H9 (cell line): Measurements from ENCODE around the gene GGA2. TPM values are rescaled to one million over a fixed set of nuclear protein-coding genes. Genes with fewer than 3 reads are reported as not detected.

Experiments
- DNase-seq: peaks from one replicate; pipeline ENCODE4 v3.0.0-alpha.2; 2017
- H2AFZ ChIP-seq: one replicate; pipeline ENCODE4 v1.6.1; 2013; ENCODE audit warnings: mild to moderate bottlenecking, low read length, control low read depth, moderate library complexity
- H2AK5ac ChIP-seq: 2 replicates; pipeline ENCODE4 v1.6.1; 2013; ENCODE audit warnings: low read length, control low read depth, mixed read lengths; ENCODE audit not compliant: insufficient read length
- H2BK120ac ChIP-seq: one replicate; pipeline ENCODE4 v1.6.1; 2013; ENCODE audit warnings: low read depth, mild to moderate bottlenecking, low read length, control low read depth, inconsistent platforms; ENCODE audit not compliant: poor library complexity, severe bottlenecking
- H2BK12ac ChIP-seq: 2 replicates; pipeline ENCODE4 v1.6.1; 2013; ENCODE audit warnings: low read length, control low read depth, mixed read lengths, low read depth; ENCODE audit not compliant: insufficient read length
- H2BK15ac ChIP-seq: 2 replicates; pipeline ENCODE4 v1.6.1; 2013; ENCODE audit warnings: low read depth, low read length, control low read depth
- H2BK20ac ChIP-seq: one replicate; pipeline ENCODE4 v1.6.1; 2013; ENCODE audit warnings: low read depth, mild to moderate bottlenecking, low read length, control low read depth, inconsistent platforms; ENCODE audit not compliant: poor library complexity, severe bottlenecking
- H2BK5ac ChIP-seq: 2 replicates; pipeline ENCODE4 v1.6.1; 2013; ENCODE audit warnings: low read length, control low read depth, mixed read lengths; ENCODE audit not compliant: insufficient read length
- H3K14ac ChIP-seq: 2 replicates; pipeline ENCODE4 v1.6.1; 2013; ENCODE audit warnings: low read length, control low read depth; ENCODE audit not compliant: insufficient read depth
- H3K18ac ChIP-seq: 2 replicates; pipeline ENCODE4 v1.6.1; 2013; ENCODE audit warnings: low read depth, mild to moderate bottlenecking, mixed read lengths, low read length, control low read depth; ENCODE audit not compliant: insufficient read length
- H3K23ac ChIP-seq: 2 replicates; pipeline ENCODE4 v1.6.1; 2013; ENCODE audit warnings: low read length, control low read depth, mixed read lengths, low read depth; ENCODE audit not compliant: insufficient read length
- H3K23me2 ChIP-seq: 2 replicates; pipeline ENCODE4 v1.6.1; 2013; ENCODE audit warnings: low read depth, mild to moderate bottlenecking, mixed read lengths, low read length, control low read depth; ENCODE audit not compliant: insufficient read length, poor library complexity, severe bottlenecking
- H3K27ac ChIP-seq: 2 replicates; pipeline ENCODE4 v1.5.1; 2013; ENCODE audit warnings: low read length, control low read depth, mixed read lengths, low read depth; ENCODE audit not compliant: insufficient read length
- H3K27me3 ChIP-seq: 2 replicates; pipeline ENCODE4 v1.6.1; 2013; ENCODE audit warnings: low read length, control low read depth, inconsistent platforms; ENCODE audit not compliant: insufficient read depth
- H3K4ac ChIP-seq: 2 replicates; pipeline ENCODE4 v1.6.1; 2013; ENCODE audit warnings: low read depth, mild to moderate bottlenecking, control low read depth, inconsistent platforms, low read length, moderate library complexity
- H3K4me1 ChIP-seq: 2 replicates; pipeline ENCODE4 v1.6.1; 2013; ENCODE audit warnings: low read length, control low read depth, inconsistent platforms; ENCODE audit not compliant: insufficient read depth
- H3K4me2 ChIP-seq: 2 replicates; pipeline ENCODE4 v1.6.1; 2013; ENCODE audit warnings: low read length, control low read depth, mixed read lengths; ENCODE audit not compliant: insufficient read length, insufficient read depth
- H3K56ac ChIP-seq: 2 replicates; pipeline ENCODE4 v1.6.1; 2013; ENCODE audit warnings: low read depth, mild to moderate bottlenecking, mixed read lengths, low read length, control low read depth; ENCODE audit not compliant: insufficient read length
- H3K79me1 ChIP-seq: 2 replicates; pipeline ENCODE4 v1.6.1; 2013; ENCODE audit warnings: low read depth, mild to moderate bottlenecking, moderate library complexity, low read length, control low read depth, inconsistent platforms; ENCODE audit not compliant: insufficient read depth, poor library complexity, severe bottlenecking
- H3K79me2 ChIP-seq: 2 replicates; pipeline ENCODE4 v1.6.1; 2013; ENCODE audit warnings: low read length, control low read depth, inconsistent platforms; ENCODE audit not compliant: insufficient read depth
- H3K9ac ChIP-seq: 2 replicates; pipeline ENCODE4 v1.6.1; 2013; ENCODE audit warnings: low read length, control low read depth, mixed read lengths; ENCODE audit not compliant: insufficient read length; ENCODE audit errors: extremely low read depth
- H3K9me3 ChIP-seq: one replicate; pipeline ENCODE4 v1.6.1; 2013; ENCODE audit warnings: low read depth, low read length, inconsistent platforms; ENCODE audit not compliant: control insufficient read depth
- H3T11ph ChIP-seq: one replicate; pipeline ENCODE4 v1.6.1; 2013; ENCODE audit warnings: mild to moderate bottlenecking, low read length, control low read depth, inconsistent platforms
- H4K20me1 ChIP-seq: one replicate; pipeline ENCODE4 v1.6.1; 2013; ENCODE audit not compliant: control insufficient read depth, insufficient read length, insufficient read depth
- H4K5ac ChIP-seq: 2 replicates; pipeline ENCODE4 v1.6.1; 2013; ENCODE audit warnings: low read depth, mild to moderate bottlenecking, mixed read lengths, low read length, control low read depth; ENCODE audit not compliant: insufficient read length
- H4K8ac ChIP-seq: replicated peaks from 2 replicates; pipeline ENCODE4 v1.6.1; 2013; ENCODE audit warnings: low read length, control low read depth, mixed read lengths, low read depth; ENCODE audit not compliant: insufficient read length
- H4K91ac ChIP-seq: 2 replicates; pipeline ENCODE4 v1.6.1; 2013; ENCODE audit warnings: low read depth, mild to moderate bottlenecking, moderate library complexity, mixed read lengths, low read length, control low read depth; ENCODE audit not compliant: insufficient read length
- H3K27ac Mint-ChIP-seq, 3 experiments: 2 replicates in 2 of 3; 3 replicates in 1 of 3; pipeline ENCODE4 v1.8.0; 2020 to 2021; ENCODE audit warnings: mixed read lengths in 3 of 3, mild to moderate bottlenecking in 1 of 3, moderate library complexity in 1 of 3
- H3K27me3 Mint-ChIP-seq: 2 replicates; pipeline ENCODE4 v1.8.0; 2021; ENCODE audit warnings: low read depth, mild to moderate bottlenecking, moderate library complexity, mixed read lengths
- H3K36me3 Mint-ChIP-seq, 3 experiments: 2 replicates in 2 of 3; 3 replicates in 1 of 3; pipeline ENCODE4 v1.8.0; 2020 to 2021; ENCODE audit warnings: low read depth in 3 of 3, mixed read lengths in 3 of 3; ENCODE audit not compliant: insufficient read depth in 1 of 3
- H3K4me1 Mint-ChIP-seq, 2 experiments: 2 replicates each; pipeline ENCODE4 v1.8.0; 2020; ENCODE audit warnings: mixed read lengths in 2 of 2
- H3K4me3 Mint-ChIP-seq, 2 experiments: 2 replicates in 1 of 2; 3 replicates in 1 of 2; pipeline ENCODE4 v1.8.0; 2020 to 2021; ENCODE audit warnings: mild to moderate bottlenecking in 2 of 2, mixed read lengths in 2 of 2, moderate library complexity in 1 of 2
- H3K9me3 Mint-ChIP-seq, 2 experiments: 2 replicates in 1 of 2; 3 replicates in 1 of 2; pipeline ENCODE4 v1.8.0; 2020; ENCODE audit warnings: mild to moderate bottlenecking in 2 of 2, mixed read lengths in 2 of 2, moderate library complexity in 1 of 2
- CTCF ChIP-seq: fragments of 200-600 bp; sonication (generic); conservative IDR thresholded peaks from 3 replicates; pipeline ENCODE4 v1.8.0; 2021; ENCODE audit warnings: antibody characterized with exemption, mild to moderate bottlenecking
- WGBS: extraction: QIAGEN DNeasy Blood & Tissue Kit; methylation state at CpG from one replicate; pipeline ENCODE4 v1.1.7; 2013; ENCODE audit warnings: missing lambda C conversion rate, low lambda C conversion rate, mixed read lengths; ENCODE audit not compliant: insufficient read length; ENCODE audit errors: extremely low coverage; 5-methylcytosine and 5-hydroxymethylcytosine counted together
- total RNA-seq: library from RNA; stranded (reverse); gene quantifications from 2 replicates; pipeline ENCODE4 v1.2.1, GENCODE V29; 2021

GGA2 gene
- total RNA-seq, 1 experiment from 2014 or later = 143 TPM

- H3K4me1 ChIP-seq = peaks cover 2% of the 10 kb centered on the region; the same call in 1 of the 2 replicates
- peaks cover 11 to 38% (median 35%) of the 10 kb centered on the region in 3 experiments; a peak in 6 of 7 replicates for H3K36me3 Mint-ChIP-seq
- no peak overlapping the region for H2AK5ac ChIP-seq
- H2BK20ac ChIP-seq = no peak overlapping the region
- no peak overlapping the region for H4K5ac ChIP-seq
- H3K4me3 Mint-ChIP-seq = 0 out of 5 replicates have a peak overlapping the region, but pooled peaks of 1 of the 2 experiments have one; percentile 2
- no peak overlapping the region for H4K8ac ChIP-seq
- H3K4ac ChIP-seq = no peak overlapping the region
- peaks cover 14% of the 10 kb centered on the region for H3K23me2 ChIP-seq
- peaks cover 15% of the 10 kb centered on the region for H3K79me1 ChIP-seq
- H3K14ac ChIP-seq = no peak overlapping the region
- no peak overlapping the region for H2BK5ac ChIP-seq
- no peaks in the 10 kb centered on the region for H4K20me1 ChIP-seq
- WGBS = no CpG with 5 or more reads among the region's 7 CpGs
- H3K79me2 ChIP-seq = peaks cover 52% of the 10 kb centered on the region; the same call in 1 of the 2 replicates
- H3K4me2 ChIP-seq = no peak overlapping the region
- H3T11ph ChIP-seq = no peak overlapping the region
- H2BK12ac ChIP-seq = no peak overlapping the region
- H3K27me3 ChIP-seq = no peaks in the 10 kb centered on the region
- H2BK120ac ChIP-seq = no peak overlapping the region
- no peak overlapping the region for H3K27ac ChIP-seq
- peak overlapping the region; percentile 6 to 21 (median 15); a peak in 4 of 7 replicates for H3K27ac Mint-ChIP-seq
- peaks cover 0 to 7% of the 10 kb centered on the region in 2 experiments; a peak in 1 of 5 replicates for H3K9me3 Mint-ChIP-seq
- H3K23ac ChIP-seq = no peak overlapping the region
- H2AFZ ChIP-seq = no peak overlapping the region
- peaks cover 62 to 64% of the 10 kb centered on the region in 2 experiments for H3K4me1 Mint-ChIP-seq
- H3K9me3 ChIP-seq = no peaks in the 10 kb centered on the region
- H3K9ac ChIP-seq = no peak overlapping the region
- no peaks in the 10 kb centered on the region for H3K27me3 Mint-ChIP-seq
- no peak for DNase-seq
- no peak for TF ChIP-seq CTCF
- no peak overlapping the region for H3K18ac ChIP-seq
- no peak overlapping the region for H4K91ac ChIP-seq
- no peak overlapping the region for H3K56ac ChIP-seq
- H2BK15ac ChIP-seq = no peak overlapping the region
These were observed 4.4 kb downstream of the GGA2 start for GRCh38 chr16:23505671-23506605.
